Activated naive CD4-positive, alpha-beta T cell treated with anti-CD3 and anti-CD28 coated beads, Interleukin-2, amount 10 ng/mL, durations not matched to agents 7 days and 5 days (primary cell): Measurements from ENCODE around the gene HSBP1.

Experiments used
- CTCF ChIA-PET: fragments of 350-600 bp; sonication (Branson Sonifier 250); formaldehyde crosslinking; loops from one replicate; lab custom pipeline; 2021; ENCODE audit warnings: antibody characterized with exemption; lab: Charles Lee
- DNase-seq: peaks from one replicate; pipeline ENCODE4 v3.0.0-alpha.2; 2020
- H3K27ac Mint-ChIP-seq: one replicate; pipeline ENCODE4 v1.8.0; 2021; ENCODE audit warnings: mild to moderate bottlenecking, moderate library complexity, mixed read lengths
- H3K27me3 Mint-ChIP-seq: one replicate; pipeline ENCODE4 v1.8.0; 2021; ENCODE audit warnings: mild to moderate bottlenecking, mixed read lengths
- H3K36me3 Mint-ChIP-seq: one replicate; pipeline ENCODE4 v1.8.0; 2021; ENCODE audit warnings: mixed read lengths
- H3K4me1 Mint-ChIP-seq: one replicate; pipeline ENCODE4 v1.8.0; 2021; ENCODE audit warnings: mixed read lengths
- H3K4me3 Mint-ChIP-seq: one replicate; pipeline ENCODE4 v1.8.0; 2021; ENCODE audit warnings: mild to moderate bottlenecking, moderate library complexity, mixed read lengths
- H3K9me3 Mint-ChIP-seq: one replicate; pipeline ENCODE4 v1.8.0; 2021; ENCODE audit warnings: mixed read lengths

The HSBP1 gene

GRCh38 chr16:83839561-83839960 lies 31.8 kb downstream of the HSBP1 start:
- peaks cover 52% of the 10 kb centered on the region for H3K27me3 Mint-ChIP-seq
- H3K27ac Mint-ChIP-seq: no peak overlapping the region
- no peaks in the 10 kb centered on the region for H3K9me3 Mint-ChIP-seq
- no peaks in the 10 kb centered on the region for H3K36me3 Mint-ChIP-seq
- DNase-seq: no peak
- H3K4me1 Mint-ChIP-seq: peaks cover 20% of the 10 kb centered on the region
- CTCF ChIA-PET: no interaction called here
- H3K4me3 Mint-ChIP-seq: no peak overlapping the region

DNA sequence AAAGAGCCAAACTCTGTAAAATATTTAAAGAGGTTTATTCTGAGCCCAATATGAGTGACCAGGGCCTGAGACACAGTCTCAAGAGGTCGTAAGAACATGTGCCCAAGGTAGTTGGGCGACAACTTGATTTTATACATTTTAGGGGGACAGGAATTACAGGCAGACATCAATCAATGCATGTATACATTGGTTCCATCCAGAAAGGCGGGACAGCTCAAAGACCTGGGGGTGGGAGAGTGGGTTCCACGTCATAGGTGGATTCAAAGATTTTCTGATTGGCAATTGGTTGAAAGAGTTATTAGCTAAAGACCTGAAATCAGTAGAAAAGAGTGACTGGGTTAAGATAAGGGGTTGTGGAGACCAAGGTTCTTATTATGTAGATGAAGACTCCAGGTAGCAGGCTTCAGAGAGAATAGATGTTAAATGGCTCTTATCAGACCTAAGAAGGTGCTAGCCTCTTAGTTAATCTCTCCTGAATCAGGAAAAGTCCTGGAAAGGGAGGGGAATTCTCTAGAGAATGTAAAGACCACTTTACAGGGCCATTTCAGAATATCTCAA lies 32.4 kb downstream of the HSBP1 start:
- Mint-ChIP-seq H3K27ac (no peak overlapping the region), H3K27me3 (peaks cover 46% of the 10 kb centered on the region), H3K4me3 (no peak overlapping the region), H3K9me3 (no peaks in the 10 kb centered on the region), H3K4me1 (peaks cover 15% of the 10 kb centered on the region), H3K36me3 (no peaks in the 10 kb centered on the region)
- CTCF ChIA-PET: no interaction called here
- no peak for DNase-seq

DNA sequence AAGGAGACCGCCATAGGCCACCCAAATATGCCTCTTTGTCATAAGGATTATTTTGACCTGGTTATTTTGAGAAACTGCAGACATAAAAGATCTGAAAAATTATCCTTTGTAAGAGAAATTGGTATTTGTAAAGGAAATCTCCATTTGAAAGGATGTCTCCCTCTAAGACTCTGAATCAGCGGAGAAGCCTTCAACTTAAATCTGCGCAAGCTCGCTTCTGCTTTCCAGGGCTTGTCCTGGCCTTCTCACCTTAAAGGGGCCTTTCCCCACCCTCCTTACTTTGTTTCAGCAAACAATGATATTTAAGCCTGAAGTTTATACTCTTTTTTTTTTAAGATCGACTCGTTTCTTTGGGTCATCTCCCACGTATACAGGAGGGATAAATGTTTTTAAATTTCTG lies 34.5 kb downstream of the HSBP1 start:
- Mint-ChIP-seq H3K4me1 (no peaks in the 10 kb centered on the region), H3K9me3 (no peaks in the 10 kb centered on the region), H3K27me3 (peaks cover 31% of the 10 kb centered on the region), H3K36me3 (no peaks in the 10 kb centered on the region), H3K4me3 (no peak overlapping the region), H3K27ac (no peak overlapping the region)
- no peak for DNase-seq
- CTCF ChIA-PET: no interaction called here

- H3K4me3 Mint-ChIP-seq: no peak overlapping the region
- H3K27ac Mint-ChIP-seq: no peak overlapping the region
- no peaks in the 10 kb centered on the region for H3K9me3 Mint-ChIP-seq
- CTCF ChIA-PET: no interaction called here
- H3K27me3 Mint-ChIP-seq: peaks cover 25% of the 10 kb centered on the region
- no peak for DNase-seq
- no peaks in the 10 kb centered on the region for H3K4me1 Mint-ChIP-seq
- no peaks in the 10 kb centered on the region for H3K36me3 Mint-ChIP-seq
These were observed 35.2 kb downstream of the HSBP1 start for GRCh38 chr16:83842756-83843507.

- H3K27me3 Mint-ChIP-seq: peaks cover 18% of the 10 kb centered on the region
- no peaks in the 10 kb centered on the region for H3K4me1 Mint-ChIP-seq
- CTCF ChIA-PET: no interaction called here
- H3K4me3 Mint-ChIP-seq: no peak overlapping the region
- H3K9me3 Mint-ChIP-seq: no peaks in the 10 kb centered on the region
- H3K36me3 Mint-ChIP-seq: no peaks in the 10 kb centered on the region
- DNase-seq: no peak
- no peak overlapping the region for H3K27ac Mint-ChIP-seq
These were observed 35.9 kb downstream of the HSBP1 start for GRCh38 chr16:83843657-83844056.

GRCh38 chr16:83845263-83845662 lies 37.5 kb downstream of the HSBP1 start:
- Mint-ChIP-seq H3K4me3 (no peak overlapping the region), H3K36me3 (no peaks in the 10 kb centered on the region), H3K27ac (no peak overlapping the region), H3K4me1 (no peaks in the 10 kb centered on the region), H3K27me3 (peaks cover 18% of the 10 kb centered on the region), H3K9me3 (no peaks in the 10 kb centered on the region)
- DNase-seq: no peak
- CTCF ChIA-PET: no interaction called here

DNA sequence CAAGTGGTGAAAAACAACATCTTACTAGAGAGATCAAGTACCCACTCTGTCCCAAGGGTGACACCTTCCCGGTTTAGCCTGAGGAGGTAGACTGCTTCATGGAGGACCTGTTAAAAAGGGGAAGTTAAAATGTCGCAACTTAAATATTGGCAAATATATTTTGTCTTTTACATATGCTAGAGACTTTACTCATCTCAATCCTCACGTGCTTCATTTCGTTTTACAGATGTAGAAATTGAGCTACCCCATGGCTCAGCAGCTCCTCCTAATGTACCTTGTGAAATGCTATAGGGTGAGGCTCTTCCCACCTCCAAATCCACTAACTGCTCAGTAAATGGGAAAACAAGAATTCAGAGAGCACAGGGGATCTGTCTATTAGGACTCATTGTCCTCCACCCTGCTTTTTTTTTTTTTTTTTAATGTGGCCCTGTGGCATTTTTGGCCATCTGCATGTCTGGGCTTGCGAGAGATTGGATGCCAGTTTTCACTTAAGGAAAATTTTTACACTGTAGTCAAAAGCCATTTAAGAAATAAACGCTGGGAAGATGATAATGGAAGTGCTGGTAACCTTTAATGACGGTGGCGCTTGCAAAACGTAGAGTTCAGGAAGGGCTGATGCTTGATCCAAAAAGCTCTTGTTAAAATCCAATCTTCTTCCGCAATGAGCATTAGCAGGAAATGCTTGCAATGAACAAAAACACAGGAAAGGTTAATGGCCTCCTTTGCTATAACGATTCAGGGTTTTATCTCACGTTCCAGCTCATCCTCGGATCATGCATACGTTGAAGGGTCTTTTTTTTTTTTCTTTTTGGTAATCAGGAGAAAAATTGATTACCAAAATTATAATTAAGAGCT lies 39.8 kb downstream of the HSBP1 start:
- Mint-ChIP-seq H3K4me3 (no peak overlapping the region), H3K27me3 (peaks cover 14% of the 10 kb centered on the region), H3K27ac (no peak overlapping the region), H3K36me3 (no peaks in the 10 kb centered on the region), H3K9me3 (no peaks in the 10 kb centered on the region), H3K4me1 (no peaks in the 10 kb centered on the region)
- CTCF ChIA-PET: no interaction called here
- no peak for DNase-seq

DNA sequence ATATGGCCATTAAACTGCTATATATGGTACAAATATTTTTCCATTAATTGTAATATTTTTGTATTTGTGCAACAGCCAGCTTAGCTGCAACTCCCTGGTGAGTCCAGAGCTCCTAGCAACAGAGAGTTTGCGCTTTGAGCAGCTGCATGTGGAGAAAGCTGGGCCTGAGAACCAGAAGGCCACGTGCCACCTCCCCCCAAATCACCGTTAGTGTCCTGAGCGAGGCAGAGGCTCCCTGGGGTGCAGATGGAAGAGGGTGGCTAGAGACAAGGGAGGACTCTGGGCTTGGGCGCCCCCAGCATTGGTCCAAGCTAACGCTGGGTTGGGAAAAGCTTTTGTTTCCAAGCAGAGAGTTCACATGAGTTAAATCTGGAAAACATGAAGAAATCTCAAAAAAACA lies 41.6 kb downstream of the HSBP1 start:
- CTCF ChIA-PET: no interaction called here
- Mint-ChIP-seq H3K9me3 (no peaks in the 10 kb centered on the region), H3K36me3 (no peaks in the 10 kb centered on the region), H3K4me1 (no peaks in the 10 kb centered on the region), H3K27me3 (peaks cover 4% of the 10 kb centered on the region), H3K4me3 (no peak overlapping the region), H3K27ac (no peak overlapping the region)
- DNase-seq: no peak

GRCh38 chr16:83850947-83851346 lies 43.2 kb downstream of the HSBP1 start:
- Mint-ChIP-seq H3K4me3 (no peak overlapping the region), H3K4me1 (no peaks in the 10 kb centered on the region), H3K36me3 (no peaks in the 10 kb centered on the region), H3K27me3 (peaks cover 4% of the 10 kb centered on the region), H3K27ac (no peak overlapping the region), H3K9me3 (no peaks in the 10 kb centered on the region)
- DNase-seq: no peak
- CTCF ChIA-PET: interaction anchor here (0.8 kb wide), 1 partner anchor 76 kb away, joined by 3 read pairs; no protein-coding TSS in a partner anchor

GRCh38 chr16:83851473-83851872 lies 43.7 kb downstream of the HSBP1 start:
- H3K27ac Mint-ChIP-seq: no peak overlapping the region
- H3K4me3 Mint-ChIP-seq: no peak overlapping the region
- no peaks in the 10 kb centered on the region for H3K4me1 Mint-ChIP-seq
- H3K36me3 Mint-ChIP-seq: no peaks in the 10 kb centered on the region
- CTCF ChIA-PET: interaction anchor here (0.8 kb wide), 1 partner anchor 76 kb away, joined by 3 read pairs; no protein-coding TSS in a partner anchor
- no peaks in the 10 kb centered on the region for H3K9me3 Mint-ChIP-seq
- peaks cover 4% of the 10 kb centered on the region for H3K27me3 Mint-ChIP-seq
- no peak for DNase-seq

GRCh38 chr16:83852774-83853173 lies 45.0 kb downstream of the HSBP1 start:
- no peak overlapping the region for H3K4me3 Mint-ChIP-seq

GRCh38 chr16:83853834-83854233 lies 46.1 kb downstream of the HSBP1 start:
- no peaks in the 10 kb centered on the region for H3K4me1 Mint-ChIP-seq
- H3K4me3 Mint-ChIP-seq: no peak overlapping the region
- H3K36me3 Mint-ChIP-seq: no peaks in the 10 kb centered on the region
- no peak for DNase-seq
- H3K27ac Mint-ChIP-seq: no peak overlapping the region
- peaks cover 4% of the 10 kb centered on the region for H3K27me3 Mint-ChIP-seq
- CTCF ChIA-PET: no interaction called here
- H3K9me3 Mint-ChIP-seq: no peaks in the 10 kb centered on the region

More at GRCh38 chr16:83852774-83853173, 45.0 kb downstream of the HSBP1 start:
- H3K27me3 Mint-ChIP-seq: peaks cover 4% of the 10 kb centered on the region
- H3K27ac Mint-ChIP-seq: no peak overlapping the region
- H3K9me3 Mint-ChIP-seq: no peaks in the 10 kb centered on the region
- no peaks in the 10 kb centered on the region for H3K36me3 Mint-ChIP-seq
- CTCF ChIA-PET: no interaction called here
- no peak for DNase-seq
- H3K4me1 Mint-ChIP-seq: no peaks in the 10 kb centered on the region

DNA sequence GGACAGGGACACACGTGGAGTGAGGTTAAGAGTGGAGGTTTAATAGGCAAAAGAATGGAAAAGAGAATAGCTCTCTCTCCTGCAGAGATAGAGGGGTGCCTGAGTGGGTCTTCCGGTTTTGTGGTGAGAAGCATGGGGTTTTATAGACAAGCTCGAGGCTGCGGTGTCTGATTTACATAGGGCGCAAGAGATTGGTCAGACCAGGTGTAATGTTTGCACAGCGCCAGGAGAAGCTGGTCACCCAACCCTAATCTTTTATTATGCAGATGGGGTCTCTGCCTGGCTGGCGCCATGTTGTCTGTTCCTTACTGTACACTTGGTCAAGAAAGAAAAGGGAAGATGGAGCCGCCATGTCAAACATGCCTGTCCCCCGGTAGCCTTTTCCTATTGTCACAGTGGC lies 46.6 kb downstream of the HSBP1 start:
- CTCF ChIA-PET: no interaction called here
- H3K27ac Mint-ChIP-seq: no peak overlapping the region
- DNase-seq: no peak

GRCh38 chr16:83856792-83857191 lies 49.0 kb downstream of the HSBP1 start:
- H3K9me3 Mint-ChIP-seq: no peaks in the 10 kb centered on the region
- H3K4me1 Mint-ChIP-seq: no peaks in the 10 kb centered on the region
- no peaks in the 10 kb centered on the region for H3K36me3 Mint-ChIP-seq
- CTCF ChIA-PET: interaction anchor here (1.1 kb wide), 1 partner anchor 10 kb away, joined by 3 read pairs; no protein-coding TSS in a partner anchor
- H3K27ac Mint-ChIP-seq: no peak overlapping the region
- H3K27me3 Mint-ChIP-seq: no peaks in the 10 kb centered on the region
- DNase-seq: no peak
- H3K4me3 Mint-ChIP-seq: no peak overlapping the region

More for the DNA sequence above, 46.6 kb downstream of the HSBP1 start:
- Mint-ChIP-seq H3K4me1 (no peaks in the 10 kb centered on the region), H3K36me3 (no peaks in the 10 kb centered on the region), H3K4me3 (no peak overlapping the region), H3K27me3 (peaks cover 3% of the 10 kb centered on the region), H3K9me3 (no peaks in the 10 kb centered on the region)
